PC-9 (cell line): ENCODE data around the gene ATP10B. TPM values are rescaled to one million over a fixed set of nuclear protein-coding genes. Genes with fewer than 3 reads are reported as not detected.

Source experiments
- BruUV-seq: library from RNA; stranded (reverse); fragments of 400-500 nt; replicated peaks from 2 replicates; lab custom pipeline; 2021; lab: Mats Ljungman, UMichigan
- CTCF ChIA-PET: fragments of 300-600 bp; sonication (Branson Sonifier 250); formaldehyde crosslinking; loops from one replicate; lab custom pipeline; 2022; ENCODE audit warnings: antibody characterized with exemption; lab: Charles Lee
- POLR2A ChIA-PET: fragments of 300-600 bp; sonication (Branson Sonifier 250); formaldehyde crosslinking; loops from one replicate; lab custom pipeline; 2022; ENCODE audit warnings: antibody characterized with exemption; ENCODE audit not compliant: unreplicated experiment; lab: Charles Lee
- DNase-seq, 2 experiments: peaks; one replicate each; pipeline versions ENCODE4 v3.0.0 to v3.0.0-alpha.2; 2015 to 2022; ENCODE audit warnings: mixed read lengths in 1 of 2
- H2AFZ ChIP-seq: fragments of 200-600 bp; sonication (generic); 2 replicates; pipeline ENCODE4 v1.8.1; 2017; ENCODE audit warnings: antibody characterized with exemption
- H3F3A ChIP-seq: fragments of 200-600 bp; sonication (generic); 2 replicates; pipeline ENCODE4 v1.8.1; 2017; ENCODE audit warnings: antibody characterized with exemption, mild to moderate bottlenecking, low read depth; ENCODE audit not compliant: insufficient read depth
- H3K27ac ChIP-seq: fragments of 200-600 bp; sonication (generic); 2 replicates; pipeline ENCODE4 v1.6.1; 2016; ENCODE audit warnings: mixed run types
- H3K27me3 ChIP-seq: fragments of 200-600 bp; sonication (generic); 2 replicates; pipeline ENCODE4 v1.6.1; 2016; ENCODE audit warnings: low read depth, mixed run types; ENCODE audit not compliant: insufficient read depth
- H3K36me3 ChIP-seq: fragments of 200-600 bp; sonication (generic); 2 replicates; pipeline ENCODE4 v1.6.1; 2016; ENCODE audit warnings: low read depth, mixed run types
- H3K4me1 ChIP-seq: fragments of 200-600 bp; sonication (generic); replicated peaks from 2 replicates; pipeline ENCODE4 v1.6.1; 2016; ENCODE audit warnings: mixed run types; ENCODE audit not compliant: insufficient read depth
- H3K4me2 ChIP-seq: fragments of 200-600 bp; sonication (generic); 2 replicates; pipeline ENCODE4 v1.6.1; 2017; ENCODE audit warnings: mixed run types
- H3K4me3 ChIP-seq: fragments of 200-600 bp; sonication (generic); 2 replicates; pipeline ENCODE4 v1.6.1; 2016; ENCODE audit warnings: mixed run types
- H3K79me2 ChIP-seq: fragments of 200-600 bp; sonication (generic); 2 replicates; pipeline ENCODE4 v1.6.1; 2017; ENCODE audit warnings: low read depth, mixed run types
- H3K9me2 ChIP-seq: fragments of 200-600 bp; sonication (generic); 2 replicates; pipeline ENCODE4 v1.8.1; 2017; ENCODE audit warnings: mild to moderate bottlenecking; ENCODE audit not compliant: insufficient read depth
- H3K9me3 ChIP-seq: fragments of 200-600 bp; sonication (generic); 2 replicates; pipeline ENCODE4 v1.8.1; 2016; ENCODE audit warnings: low read depth; ENCODE audit not compliant: insufficient read depth
- H4K20me1 ChIP-seq: fragments of 200-600 bp; sonication (generic); 2 replicates; pipeline ENCODE4 v1.8.1; 2017; ENCODE audit not compliant: insufficient read depth
- CTCF ChIP-seq: fragments of 200-600 bp; sonication (generic); conservative IDR thresholded peaks from 2 replicates; pipeline ENCODE4 v1.6.1; 2017; ENCODE audit warnings: mixed run types, antibody characterized with exemption, mild to moderate bottlenecking, moderate library complexity
- EZH2 ChIP-seq: fragments of 200-600 bp; sonication (generic); IDR thresholded peaks from 2 replicates; pipeline ENCODE4 v1.8.0; 2017; ENCODE audit warnings: antibody characterized with exemption, low read depth
- intact Hi-C: fragments of 100-400 bp; cut with micrococcal nuclease; formaldehyde crosslinking; loops from one replicate; pipeline ENCODE4 v1.10.0; 2022; ENCODE audit not compliant: unreplicated experiment
- total RNA-seq: library from RNA; stranded (reverse); gene quantifications from 2 replicates; pipeline ENCODE4 v1.2.3, GENCODE V29; 2021

ATP10B gene
- total RNA-seq, 1 experiment from 2014 or later, result not detected

GRCh38 chr5:160626322-160626721, 225.7 kb downstream of the ATP10B start:
- Histone ChIP-seq H3K4me3 (no peak overlapping the region), H3K79me2 (no peaks in the 10 kb centered on the region), H3K4me1 (no peaks in the 10 kb centered on the region), H3F3A (no peaks in the 10 kb centered on the region), H3K36me3 (no peaks in the 10 kb centered on the region), H3K4me2 (no peak overlapping the region), H4K20me1 (no peaks in the 10 kb centered on the region), H3K27ac (no peak overlapping the region), H3K27me3 (0 out of 2 replicates have a peak, but pooled peaks cover 7% of the 10 kb centered on the region), H2AFZ (no peak overlapping the region), H3K9me2 (no peaks in the 10 kb centered on the region), H3K9me3 (no peaks in the 10 kb centered on the region)
- DNase-seq, result no peak
- POLR2A ChIA-PET, result no interaction called here
- intact Hi-C loops, result no loop called here
- no TSS peak for BruUV-seq
- CTCF ChIA-PET, result no interaction called here
- TF ChIP-seq CTCF (no peak), EZH2 (no peak)

GRCh38 chr5:160621526-160621925, 230.5 kb downstream of the ATP10B start:
- no peaks in the 10 kb centered on the region for H3K9me3 ChIP-seq
- BruUV-seq, result no TSS peak

GRCh38 chr5:160620401-160620800, 231.6 kb downstream of the ATP10B start:
- peaks cover 12% of the 10 kb centered on the region; the same call in 1 of the 2 replicates for H3K27me3 ChIP-seq
- DNase-seq, result no peak
- no peaks in the 10 kb centered on the region for H3K36me3 ChIP-seq
- no peak overlapping the region for H2AFZ ChIP-seq
- H3K27ac ChIP-seq, result no peak overlapping the region
- POLR2A ChIA-PET, result no interaction called here
- H3K9me2 ChIP-seq, result no peaks in the 10 kb centered on the region
- no peak overlapping the region for H3K4me3 ChIP-seq
- intact Hi-C loops, result no loop called here
- TF ChIP-seq CTCF, result no peak
- TF ChIP-seq EZH2, result no peak
- no peaks in the 10 kb centered on the region for H3F3A ChIP-seq
- CTCF ChIA-PET, result no interaction called here
- BruUV-seq, result no TSS peak
- no peaks in the 10 kb centered on the region for H4K20me1 ChIP-seq
- H3K9me3 ChIP-seq, result no peaks in the 10 kb centered on the region
- H3K4me1 ChIP-seq, result no peaks in the 10 kb centered on the region
- no peak overlapping the region for H3K4me2 ChIP-seq
- no peaks in the 10 kb centered on the region for H3K79me2 ChIP-seq

More at GRCh38 chr5:160621526-160621925, 230.5 kb downstream of the ATP10B start:
- Histone ChIP-seq H3K4me3 (no peak overlapping the region), H3K27ac (no peak overlapping the region), H3K4me2 (no peak overlapping the region), H3F3A (no peaks in the 10 kb centered on the region), H3K79me2 (no peaks in the 10 kb centered on the region), H3K9me2 (no peaks in the 10 kb centered on the region), H3K36me3 (no peaks in the 10 kb centered on the region), H3K4me1 (no peaks in the 10 kb centered on the region), H2AFZ (no peak overlapping the region), H4K20me1 (no peaks in the 10 kb centered on the region), H3K27me3 (peaks cover 12% of the 10 kb centered on the region; the same call in 1 of the 2 replicates)
- DNase-seq, result no peak
- CTCF ChIA-PET, result no interaction called here
- TF ChIP-seq EZH2, result no peak
- no peak for TF ChIP-seq CTCF
- POLR2A ChIA-PET, result no interaction called here
- intact Hi-C loops, result no loop called here
